ENCODE measurements around the gene PRPF4. TPM values are rescaled to one million over a fixed set of nuclear protein-coding genes. Genes with fewer than 3 reads are reported as not detected.
A peak's percentile ranks its signal among the peaks of the same experiment; 100 is the strongest.

Gene PRPF4
- total RNA-seq, 2 donors from 2014 or later, result 12.0 to 13.6 TPM

GRCh38 chr9:113302792-113303418 lies 27.4 kb downstream of the PRPF4 start, which contains the start of gene RNF183:
Gene RNF183 (minus strand): TSS chr9:113303376. CDS start chr9:113298184, 5,192 bp downstream.
- peak; percentile 61 for ATAC-seq
- intact Hi-C loops (cut with DNase I, micrococcal nuclease), result no loop called here
- DNase-seq, result peak; percentile 41 to 54

- ATAC-seq, result no peak
Measured at GRCh38 chr9:113306566-113306965, 31.1 kb downstream of the PRPF4 start.

GRCh38 chr9:113307396-113307975 lies 32.0 kb downstream of the PRPF4 start:
- DNase-seq, result no peak
- ATAC-seq, result no peak
- intact Hi-C loops (cut with DNase I, micrococcal nuclease), result no loop called here

More at GRCh38 chr9:113306566-113306965, 31.1 kb downstream of the PRPF4 start:
- intact Hi-C loops (cut with DNase I, micrococcal nuclease), result no loop called here
- no peak for DNase-seq

GRCh38 chr9:113309204-113309813 lies 33.9 kb downstream of the PRPF4 start:
- intact Hi-C loops (cut with DNase I, micrococcal nuclease), result loop anchor here in 1 of 2 donors (1.0 kb wide), 1 partner anchor 98 kb away; no protein-coding TSS in a partner anchor
- DNase-seq (peak in 1 of 2 donors; percentile 31), ATAC-seq (peak; percentile 82)

GRCh38 chr9:113310538-113310937 lies 35.1 kb downstream of the PRPF4 start:
- DNase-seq (no peak), ATAC-seq (no peak)
- intact Hi-C loops (cut with DNase I, micrococcal nuclease), result no loop called here

- ATAC-seq (no peak), DNase-seq (no peak)
- intact Hi-C loops (cut with DNase I, micrococcal nuclease), result no loop called here
Measured at GRCh38 chr9:113311961-113312360, 36.5 kb downstream of the PRPF4 start.

- no peak for DNase-seq
- intact Hi-C loops (cut with DNase I, micrococcal nuclease), result no loop called here
Measured at GRCh38 chr9:113313261-113313660, 37.8 kb downstream of the PRPF4 start.

GRCh38 chr9:113315231-113315630 lies 39.8 kb downstream of the PRPF4 start:
- no peak for DNase-seq
- no peak for ATAC-seq
- intact Hi-C loops (cut with DNase I, micrococcal nuclease), result no loop called here

More at GRCh38 chr9:113313261-113313660, 37.8 kb downstream of the PRPF4 start:
- ATAC-seq, result no peak

GRCh38 chr9:113316030-113316429 lies 40.6 kb downstream of the PRPF4 start:
- intact Hi-C loops (cut with DNase I, micrococcal nuclease), result no loop called here
- no peak for DNase-seq
- ATAC-seq, result no peak

- intact Hi-C loops (cut with DNase I, micrococcal nuclease), result no loop called here
Measured at GRCh38 chr9:113317777-113318176, 42.3 kb downstream of the PRPF4 start.

GRCh38 chr9:113319054-113319453 lies 43.6 kb downstream of the PRPF4 start:
- ATAC-seq (no peak), DNase-seq (no peak)
- intact Hi-C loops (cut with DNase I, micrococcal nuclease), result no loop called here

More at GRCh38 chr9:113317777-113318176, 42.3 kb downstream of the PRPF4 start:
- no peak for DNase-seq
- ATAC-seq, result no peak

GRCh38 chr9:113320051-113320450 lies 44.6 kb downstream of the PRPF4 start:
- intact Hi-C loops (cut with DNase I, micrococcal nuclease), result no loop called here
- DNase-seq (no peak), ATAC-seq (no peak)

GRCh38 chr9:113322671-113323070 lies 47.2 kb downstream of the PRPF4 start:
- DNase-seq (no peak), ATAC-seq (no peak)
- intact Hi-C loops (cut with DNase I, micrococcal nuclease), result no loop called here

GRCh38 chr9:113326230-113326629 lies 50.8 kb downstream of the PRPF4 start:
- intact Hi-C loops (cut with DNase I, micrococcal nuclease), result no loop called here
- no peak for ATAC-seq
- DNase-seq, result no peak

GRCh38 chr9:113328045-113328782 lies 52.8 kb downstream of the PRPF4 start:
- no peak for ATAC-seq
- DNase-seq, result no peak
- intact Hi-C loops (cut with DNase I, micrococcal nuclease), result no loop called here

- intact Hi-C loops (cut with DNase I, micrococcal nuclease), result no loop called here
- DNase-seq (no peak), ATAC-seq (no peak)
Measured at GRCh38 chr9:113331780-113332179, 56.3 kb downstream of the PRPF4 start.

GRCh38 chr9:113337714-113338113 lies 62.3 kb downstream of the PRPF4 start:
- intact Hi-C loops (cut with DNase I, micrococcal nuclease), result no loop called here
- no peak for ATAC-seq
- no peak for DNase-seq

GRCh38 chr9:113340011-113340699 lies 64.7 kb downstream of the PRPF4 start, which contains the start of gene WDR31:
Gene WDR31 (minus strand): TSS chr9:113340275. CDS start chr9:113332022, 8,253 bp downstream.
- DNase-seq, result peak; percentile 84 to 89
- intact Hi-C loops (cut with DNase I, micrococcal nuclease), result no loop called here
- ATAC-seq, result peak; percentile 88
